OCI-LY3 (cell line): ENCODE data around the gene CDH23.

ENCODE experiments used
- EZH2phosphoT487 ChIP-seq: fragments of 200-600 bp; shearing (Covaris generic); IDR thresholded peaks from 2 replicates; pipeline ENCODE4 v1.6.1; 2018; ENCODE audit warnings: antibody characterized with exemption, mixed run types, low read depth
- TF ChIP-seq, protein P1 (sequence below): fragments of 200-600, 300-600 bp; sonication (generic); IDR thresholded peaks from 2 replicates; pipeline ENCODE4 v1.5.1; 2014; ENCODE audit warnings: antibody characterized with exemption, low read length, low read depth

DNA sequence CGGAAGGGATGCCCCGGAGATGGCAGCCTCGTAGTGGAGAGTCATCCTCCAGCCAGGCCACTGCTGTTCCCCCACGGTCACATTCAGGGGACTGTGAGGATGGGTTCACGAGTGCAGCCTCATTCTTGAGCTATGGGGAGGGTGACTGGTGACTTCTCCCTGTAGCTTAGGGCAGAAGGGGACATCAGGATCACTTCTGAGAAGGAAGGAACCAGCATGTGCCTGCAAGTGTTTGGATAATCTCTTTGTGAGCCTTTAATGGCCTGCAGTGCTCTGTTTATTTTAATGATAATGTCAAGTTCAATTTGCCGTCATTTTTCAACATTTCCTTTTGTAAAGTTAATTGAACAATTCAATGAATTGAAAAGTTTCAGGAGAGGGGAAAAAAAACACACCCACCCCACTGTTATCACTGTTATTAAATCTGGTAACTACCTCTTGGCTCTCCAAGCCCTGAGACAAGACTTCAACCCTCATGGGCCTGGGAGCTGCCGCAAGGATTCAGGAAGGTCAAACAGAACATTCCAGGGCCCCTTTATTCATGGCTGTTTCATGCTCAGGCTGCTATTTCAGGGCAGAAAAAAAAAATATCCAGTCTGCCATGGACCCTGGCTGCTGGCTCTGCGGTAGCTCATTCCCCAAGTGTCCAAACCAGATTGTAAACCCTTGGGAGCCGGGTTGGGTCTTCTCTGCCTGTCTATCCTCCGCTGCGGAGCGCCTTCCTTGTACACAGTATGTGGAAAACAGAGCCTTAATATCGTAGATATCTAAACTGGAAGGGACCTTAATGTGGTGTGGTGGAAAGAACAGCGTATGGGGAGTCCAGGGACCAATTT is 100.4 kb downstream of the CDH23 start:
- TF ChIP-seq, protein P1, sequence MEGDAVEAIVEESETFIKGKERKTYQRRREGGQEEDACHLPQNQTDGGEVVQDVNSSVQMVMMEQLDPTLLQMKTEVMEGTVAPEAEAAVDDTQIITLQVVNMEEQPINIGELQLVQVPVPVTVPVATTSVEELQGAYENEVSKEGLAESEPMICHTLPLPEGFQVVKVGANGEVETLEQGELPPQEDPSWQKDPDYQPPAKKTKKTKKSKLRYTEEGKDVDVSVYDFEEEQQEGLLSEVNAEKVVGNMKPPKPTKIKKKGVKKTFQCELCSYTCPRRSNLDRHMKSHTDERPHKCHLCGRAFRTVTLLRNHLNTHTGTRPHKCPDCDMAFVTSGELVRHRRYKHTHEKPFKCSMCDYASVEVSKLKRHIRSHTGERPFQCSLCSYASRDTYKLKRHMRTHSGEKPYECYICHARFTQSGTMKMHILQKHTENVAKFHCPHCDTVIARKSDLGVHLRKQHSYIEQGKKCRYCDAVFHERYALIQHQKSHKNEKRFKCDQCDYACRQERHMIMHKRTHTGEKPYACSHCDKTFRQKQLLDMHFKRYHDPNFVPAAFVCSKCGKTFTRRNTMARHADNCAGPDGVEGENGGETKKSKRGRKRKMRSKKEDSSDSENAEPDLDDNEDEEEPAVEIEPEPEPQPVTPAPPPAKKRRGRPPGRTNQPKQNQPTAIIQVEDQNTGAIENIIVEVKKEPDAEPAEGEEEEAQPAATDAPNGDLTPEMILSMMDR = no peak
- TF ChIP-seq EZH2phosphoT487 = no peak
